ENCODE data around the gene EXOC2. TPM values are rescaled to one million over a fixed set of nuclear protein-coding genes. Genes with fewer than 3 reads are reported as not detected.
A peak's percentile ranks its signal among the peaks of the same experiment; 100 is the strongest.

EXOC2 gene
- total RNA-seq, 1 donor from 2014 or later: 39.7 TPM

GRCh38 chr6:503610-504362 lies 189.2 kb downstream of the EXOC2 start:
- DNase-seq (ENCODE audit: low read depth in 2 of 2): no peak

- DNase-seq (ENCODE audit: low read depth in 2 of 2): no peak
Measured at GRCh38 chr6:502761-503160, 190.2 kb downstream of the EXOC2 start.

DNA sequence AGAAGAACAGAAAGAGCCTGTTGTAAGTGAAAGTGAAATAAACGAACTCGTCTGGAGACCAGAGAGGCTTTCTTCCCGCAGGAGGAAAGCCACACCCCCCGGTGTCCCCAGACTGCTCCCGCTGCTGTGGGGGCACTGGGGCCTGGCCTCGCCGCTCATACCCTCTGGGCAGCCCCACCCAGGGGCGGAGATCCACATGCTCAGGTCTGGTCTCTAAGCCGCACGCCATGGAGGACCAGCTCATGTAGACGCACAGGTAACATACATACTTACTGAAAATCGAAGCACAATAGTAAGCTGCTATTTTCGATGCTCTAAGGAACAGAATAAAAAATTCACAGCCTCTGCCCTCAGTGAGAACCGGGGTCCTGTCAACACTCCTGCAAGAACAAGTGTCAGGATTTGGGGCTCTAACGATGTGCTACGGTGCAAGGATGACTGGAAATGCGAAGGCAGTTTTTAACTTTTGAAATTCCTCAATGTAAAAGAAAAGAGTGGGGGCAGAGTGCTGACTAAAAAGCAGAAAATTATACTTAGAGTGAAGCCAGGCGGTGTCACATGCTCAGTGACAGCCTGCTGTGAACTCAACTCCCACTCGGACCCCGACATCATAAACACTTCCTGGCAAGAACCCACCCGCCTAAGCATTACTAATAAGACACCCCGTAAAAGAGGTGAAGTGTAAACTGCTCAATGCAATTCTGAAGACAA lies 190.9 kb downstream of the EXOC2 start:
- DNase-seq (ENCODE audit: low read depth in 2 of 2): peak in 1 of 2 donors; percentile 8

DNA sequence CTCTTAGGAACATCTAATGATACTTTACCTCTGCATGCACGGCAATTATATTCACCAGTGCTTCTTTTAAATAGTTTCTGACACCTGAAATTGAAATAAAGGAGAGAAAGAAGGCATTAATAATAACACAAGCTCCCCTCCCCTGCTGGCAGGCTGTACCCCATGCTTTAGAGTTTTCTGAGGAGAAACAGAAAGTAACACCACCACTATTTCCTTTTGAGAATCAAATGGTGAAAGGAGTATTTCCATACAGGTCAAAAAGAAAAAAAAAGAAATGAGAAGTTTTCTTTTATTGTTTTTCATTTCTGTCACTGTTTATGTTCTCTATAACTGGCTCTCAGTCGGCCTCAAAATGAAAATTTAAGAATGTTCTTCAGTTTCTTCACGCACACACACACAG lies 193.3 kb downstream of the EXOC2 start:
- DNase-seq (ENCODE audit: low read depth in 2 of 2): no peak

DNA sequence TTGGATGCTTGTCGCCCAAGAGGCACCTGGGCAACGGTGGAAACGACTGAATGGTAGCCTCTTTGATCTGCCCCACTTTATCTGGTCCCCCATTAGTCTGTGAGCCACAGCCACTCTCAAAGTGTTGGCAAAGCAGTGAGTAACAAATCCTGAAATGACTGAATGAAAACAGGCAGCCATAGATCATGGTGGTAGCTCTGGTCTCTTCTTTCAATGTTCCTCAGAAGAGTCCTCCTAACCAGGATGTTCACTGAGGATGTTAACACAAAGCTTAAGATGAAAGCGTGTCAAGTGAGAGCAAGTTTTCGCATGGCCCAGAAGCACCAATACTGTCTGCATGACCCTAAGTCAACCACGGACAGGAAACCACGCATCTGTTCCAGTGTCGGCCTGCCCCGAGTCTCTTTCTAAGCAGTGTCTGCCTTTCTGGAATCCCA lies 194.1 kb downstream of the EXOC2 start:
- peak in 1 of 2 donors; percentile 10 for DNase-seq (ENCODE audit: low read depth in 2 of 2)

GRCh38 chr6:497258-497657 lies 195.7 kb downstream of the EXOC2 start:
- no peak for DNase-seq (ENCODE audit: low read depth in 2 of 2)

DNA sequence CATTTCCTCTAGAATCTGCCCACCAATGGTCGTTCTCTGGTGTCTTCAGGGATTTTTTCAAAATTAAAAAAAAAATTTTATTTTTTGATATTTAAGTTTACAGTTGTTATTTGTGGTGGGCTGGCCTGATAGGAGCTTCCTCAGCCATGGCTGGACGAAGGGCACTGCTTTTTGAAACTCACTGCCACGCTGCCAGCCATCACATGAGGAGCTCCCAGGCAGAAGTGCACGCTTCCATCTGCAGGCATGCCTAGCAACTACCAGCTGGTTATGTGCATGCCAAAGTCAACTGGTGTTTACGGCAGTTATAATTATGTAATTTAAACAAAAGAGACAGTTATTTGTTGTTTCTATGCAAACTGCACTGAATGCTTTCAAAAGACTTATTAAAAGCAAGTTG lies 196.3 kb downstream of the EXOC2 start:
- DNase-seq (ENCODE audit: low read depth in 2 of 2): no peak

GRCh38 chr6:494394-494793 lies 198.5 kb downstream of the EXOC2 start:
- no peak for DNase-seq (ENCODE audit: low read depth in 2 of 2)

DNA sequence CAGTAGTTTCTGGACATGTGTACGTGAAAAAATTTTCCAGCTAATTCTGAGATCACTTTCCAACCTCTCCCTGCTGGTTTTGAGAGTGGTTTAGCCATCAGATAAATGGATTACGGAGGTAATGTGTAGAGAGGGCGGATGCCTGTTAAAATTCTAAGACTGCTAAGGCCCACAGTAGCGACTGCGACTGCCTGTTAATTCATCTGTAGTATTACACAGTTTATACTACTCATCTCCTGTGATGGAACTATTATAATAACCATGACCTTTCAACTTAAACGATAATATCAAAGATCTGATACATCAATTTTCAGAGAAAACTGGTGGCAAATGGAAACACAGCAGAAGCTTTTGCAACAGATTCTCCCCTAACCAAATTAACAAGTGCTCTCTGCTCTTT lies 199.1 kb downstream of the EXOC2 start:
- DNase-seq (ENCODE audit: low read depth in 2 of 2): no peak

GRCh38 chr6:492816-493414 lies 200.0 kb downstream of the EXOC2 start:
- DNase-seq (ENCODE audit: low read depth in 2 of 2): no peak

DNA sequence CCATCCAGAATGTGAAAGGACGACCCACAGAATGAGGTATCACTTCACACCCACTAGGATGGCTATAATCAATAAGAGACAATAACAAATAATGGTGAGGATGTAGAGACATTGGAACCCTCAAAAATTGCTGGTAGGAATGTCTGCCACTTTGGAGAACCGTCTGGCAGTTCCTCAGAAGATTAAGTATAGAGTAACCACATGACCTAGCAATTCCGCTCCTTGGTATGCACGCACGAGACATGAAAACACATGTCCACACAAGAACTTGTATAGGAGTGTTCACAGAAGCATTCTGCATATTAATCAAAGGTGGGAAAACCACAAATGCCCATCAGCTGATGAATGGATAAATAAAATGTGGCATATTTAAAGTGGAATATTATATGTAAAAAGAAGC lies 200.8 kb downstream of the EXOC2 start:
- no peak for DNase-seq (ENCODE audit: low read depth in 2 of 2)

- DNase-seq (ENCODE audit: low read depth in 2 of 2): no peak
Measured at GRCh38 chr6:491233-491632, 201.7 kb downstream of the EXOC2 start.

- no peak for DNase-seq (ENCODE audit: low read depth in 2 of 2)
Measured at GRCh38 chr6:490251-491037, 202.5 kb downstream of the EXOC2 start.

- DNase-seq (ENCODE audit: low read depth in 2 of 2): no peak
Measured at GRCh38 chr6:489762-490161, 203.2 kb downstream of the EXOC2 start.

DNA sequence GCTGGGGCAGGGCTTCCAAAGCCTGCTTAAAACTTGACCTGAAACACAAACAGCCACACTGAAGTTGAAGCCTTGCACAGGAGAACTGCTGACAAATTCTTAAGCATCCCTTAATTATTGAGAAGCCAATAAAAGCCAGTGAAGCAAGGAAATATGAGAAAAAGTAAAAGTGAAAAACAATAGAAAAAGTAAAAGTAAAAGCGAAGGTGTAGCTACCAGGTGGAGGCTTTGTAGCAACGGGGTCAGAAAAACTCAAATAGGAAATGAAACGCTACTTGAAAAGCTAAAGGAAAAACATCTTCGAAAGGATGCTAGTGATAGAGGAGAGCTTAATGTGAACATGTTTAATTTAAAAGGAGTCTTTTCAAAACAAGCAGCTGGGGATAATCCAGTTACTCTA lies 203.9 kb downstream of the EXOC2 start:
- no peak for DNase-seq (ENCODE audit: low read depth in 2 of 2)

DNA sequence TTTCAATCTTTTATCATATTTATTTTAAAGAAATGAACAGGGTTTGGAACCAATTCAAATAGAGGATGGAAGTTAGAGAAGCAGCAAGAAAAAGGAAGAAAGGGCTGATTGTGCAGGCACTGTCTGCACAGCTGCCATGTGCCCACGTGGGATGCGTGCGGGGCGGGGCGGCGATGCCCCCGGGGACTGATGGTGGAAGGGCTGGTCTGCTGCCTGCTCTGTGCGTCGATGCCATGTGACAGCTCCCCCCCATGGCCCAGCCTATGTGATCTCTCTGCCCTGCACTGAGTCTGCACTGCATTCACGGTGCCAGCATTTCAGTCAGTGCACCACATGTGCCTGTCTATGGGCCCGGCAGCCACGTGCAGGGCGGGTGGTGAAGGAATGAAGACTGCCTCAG lies 205.0 kb downstream of the EXOC2 start:
- no peak for DNase-seq (ENCODE audit: low read depth in 2 of 2)

GRCh38 chr6:485655-486170 lies 207.2 kb downstream of the EXOC2 start:
- no peak for DNase-seq (ENCODE audit: low read depth in 2 of 2)

DNA sequence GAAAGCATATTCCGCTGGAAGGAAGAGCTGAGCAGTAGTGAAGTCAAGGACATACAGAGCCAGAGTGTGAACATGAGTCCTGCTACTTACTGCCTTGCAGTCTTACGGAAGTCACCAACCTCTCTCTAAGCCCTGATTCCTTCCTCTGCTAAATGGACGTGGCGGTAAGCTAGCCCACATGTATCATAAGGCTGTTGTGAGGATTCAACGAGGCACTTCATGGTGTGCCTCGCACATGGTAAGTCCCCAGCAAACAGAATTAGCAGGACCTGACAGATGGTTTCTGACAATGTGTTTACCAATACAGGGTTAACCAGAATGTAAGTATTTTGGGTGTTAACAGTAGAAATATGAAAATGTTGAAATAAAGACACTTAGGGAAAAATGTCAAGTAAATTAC lies 208.2 kb downstream of the EXOC2 start:
- DNase-seq (ENCODE audit: low read depth in 2 of 2): no peak

- no peak for DNase-seq (ENCODE audit: low read depth in 2 of 2)
Measured at GRCh38 chr6:484086-484745, 208.7 kb downstream of the EXOC2 start.

- no peak for DNase-seq (ENCODE audit: low read depth in 2 of 2)
Measured at GRCh38 chr6:475314-475713, 217.6 kb downstream of the EXOC2 start.

Data from lung microvascular endothelial cell (primary cell).